ENCODE data around the gene CMSS1.
"Not testable (repeated sequence)": the region's sequence is repeated elsewhere in the genome, so short reads cannot be mapped to it uniquely, and the experiment has no call there.

DNA sequence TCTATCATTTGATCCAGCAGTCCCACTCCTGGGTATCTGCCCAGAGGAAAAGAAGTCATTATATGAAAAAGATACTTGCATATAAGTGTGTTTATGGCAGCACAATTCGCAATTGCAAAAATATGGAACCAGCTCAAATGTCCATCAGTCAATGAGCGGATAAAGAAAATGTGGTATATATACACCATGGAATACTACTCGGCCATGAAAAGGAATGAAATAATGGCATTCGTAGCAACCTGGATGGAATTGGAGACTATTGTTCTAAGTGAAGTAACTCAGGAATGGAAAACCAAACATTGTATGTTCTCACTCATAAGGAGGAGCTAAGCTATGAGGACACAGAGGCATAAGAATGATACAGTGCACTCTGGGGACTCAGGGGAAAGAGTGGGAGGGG lies 24.3 kb downstream of the CMSS1 start:
- TF ChIP-seq, protein P1, sequence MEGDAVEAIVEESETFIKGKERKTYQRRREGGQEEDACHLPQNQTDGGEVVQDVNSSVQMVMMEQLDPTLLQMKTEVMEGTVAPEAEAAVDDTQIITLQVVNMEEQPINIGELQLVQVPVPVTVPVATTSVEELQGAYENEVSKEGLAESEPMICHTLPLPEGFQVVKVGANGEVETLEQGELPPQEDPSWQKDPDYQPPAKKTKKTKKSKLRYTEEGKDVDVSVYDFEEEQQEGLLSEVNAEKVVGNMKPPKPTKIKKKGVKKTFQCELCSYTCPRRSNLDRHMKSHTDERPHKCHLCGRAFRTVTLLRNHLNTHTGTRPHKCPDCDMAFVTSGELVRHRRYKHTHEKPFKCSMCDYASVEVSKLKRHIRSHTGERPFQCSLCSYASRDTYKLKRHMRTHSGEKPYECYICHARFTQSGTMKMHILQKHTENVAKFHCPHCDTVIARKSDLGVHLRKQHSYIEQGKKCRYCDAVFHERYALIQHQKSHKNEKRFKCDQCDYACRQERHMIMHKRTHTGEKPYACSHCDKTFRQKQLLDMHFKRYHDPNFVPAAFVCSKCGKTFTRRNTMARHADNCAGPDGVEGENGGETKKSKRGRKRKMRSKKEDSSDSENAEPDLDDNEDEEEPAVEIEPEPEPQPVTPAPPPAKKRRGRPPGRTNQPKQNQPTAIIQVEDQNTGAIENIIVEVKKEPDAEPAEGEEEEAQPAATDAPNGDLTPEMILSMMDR (conservative IDR thresholded peaks at IDR 0.05; ENCODE audit: low read length), result not testable (repeated sequence)
- TF ChIP-seq EZH2phosphoT487 (IDR thresholded peaks at IDR 0.05; ENCODE audit: borderline replicate concordance), result not testable (repeated sequence)

Data from Loucy (cell line).